ENCODE measurements around the gene NELFB.

DNA sequence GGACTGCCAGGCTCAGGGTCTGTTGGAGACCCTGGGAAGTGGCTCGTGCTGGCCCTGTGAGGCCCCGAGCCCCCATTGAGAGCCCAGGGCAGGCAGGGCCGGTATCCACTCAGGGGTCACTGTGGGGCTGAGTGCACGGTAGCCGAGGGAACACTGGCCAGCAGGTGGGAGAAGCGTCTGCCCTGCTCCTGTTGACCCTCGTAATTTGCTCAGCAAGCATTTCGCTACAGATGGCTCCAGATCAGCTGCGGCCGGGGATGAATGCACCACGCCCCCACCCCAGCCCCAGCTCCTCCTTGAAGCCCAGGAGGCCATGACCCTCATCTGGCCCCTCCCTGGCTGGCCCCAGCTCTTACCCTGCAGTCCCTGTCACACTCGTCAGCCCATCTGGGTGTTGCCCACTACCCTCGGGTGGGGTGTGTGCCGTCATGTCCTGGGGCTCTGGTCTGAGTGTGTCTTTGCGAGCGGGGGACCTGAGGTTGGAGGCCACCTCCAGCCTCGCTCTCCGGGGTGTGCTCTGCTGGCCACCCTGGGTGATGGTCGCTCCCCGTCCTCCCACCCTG, 53.0 kb downstream of the NELFB start:
- TF ChIP-seq CTCF (conservative IDR thresholded peaks at IDR 0.05; ENCODE audit: low read depth, low read length) (no peak), RFX5 (IDR thresholded peaks at IDR 0.05; ENCODE audit: low read depth, low read length) (no peak), RAD21 (IDR thresholded peaks at IDR 0.05; ENCODE audit: low read length) (no peak), POLR2A (IDR thresholded peaks at IDR 0.05; ENCODE audit: low read depth, low read length) (no peak), MAFK (IDR thresholded peaks at IDR 0.05; ENCODE audit: low read depth, low read length) (no peak), RCOR1 (IDR thresholded peaks at IDR 0.05; ENCODE audit: insufficient replicate concordance, low read length) (no peak), MAZ (IDR thresholded peaks at IDR 0.05; ENCODE audit: borderline replicate concordance, low read depth, low read length) (no peak), MXI1 (IDR thresholded peaks at IDR 0.05; ENCODE audit: borderline replicate concordance, low read depth, low read length) (no peak), CEBPB (IDR thresholded peaks at IDR 0.05; ENCODE audit: low read depth, low read length) (no peak)
- TF ChIP-seq, protein P1, sequence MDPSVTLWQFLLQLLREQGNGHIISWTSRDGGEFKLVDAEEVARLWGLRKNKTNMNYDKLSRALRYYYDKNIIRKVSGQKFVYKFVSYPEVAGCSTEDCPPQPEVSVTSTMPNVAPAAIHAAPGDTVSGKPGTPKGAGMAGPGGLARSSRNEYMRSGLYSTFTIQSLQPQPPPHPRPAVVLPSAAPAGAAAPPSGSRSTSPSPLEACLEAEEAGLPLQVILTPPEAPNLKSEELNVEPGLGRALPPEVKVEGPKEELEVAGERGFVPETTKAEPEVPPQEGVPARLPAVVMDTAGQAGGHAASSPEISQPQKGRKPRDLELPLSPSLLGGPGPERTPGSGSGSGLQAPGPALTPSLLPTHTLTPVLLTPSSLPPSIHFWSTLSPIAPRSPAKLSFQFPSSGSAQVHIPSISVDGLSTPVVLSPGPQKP (IDR thresholded peaks at IDR 0.05; ENCODE audit: borderline replicate concordance, low read depth, low read length) = no peak

Measured in IMR-90 (cell line).